ENCODE data around the gene LIN7B. TPM values are rescaled to one million over a fixed set of nuclear protein-coding genes. Genes with fewer than 3 reads are reported as not detected.

LIN7B gene
- total RNA-seq, 1 experiment from 2014 or later, result 1.8 TPM

GRCh38 chr19:49094505-49095482, 19.4 kb upstream of the LIN7B start:
- DNase-seq (ENCODE audit: extremely low read depth, low read depth), result no peak

DNA sequence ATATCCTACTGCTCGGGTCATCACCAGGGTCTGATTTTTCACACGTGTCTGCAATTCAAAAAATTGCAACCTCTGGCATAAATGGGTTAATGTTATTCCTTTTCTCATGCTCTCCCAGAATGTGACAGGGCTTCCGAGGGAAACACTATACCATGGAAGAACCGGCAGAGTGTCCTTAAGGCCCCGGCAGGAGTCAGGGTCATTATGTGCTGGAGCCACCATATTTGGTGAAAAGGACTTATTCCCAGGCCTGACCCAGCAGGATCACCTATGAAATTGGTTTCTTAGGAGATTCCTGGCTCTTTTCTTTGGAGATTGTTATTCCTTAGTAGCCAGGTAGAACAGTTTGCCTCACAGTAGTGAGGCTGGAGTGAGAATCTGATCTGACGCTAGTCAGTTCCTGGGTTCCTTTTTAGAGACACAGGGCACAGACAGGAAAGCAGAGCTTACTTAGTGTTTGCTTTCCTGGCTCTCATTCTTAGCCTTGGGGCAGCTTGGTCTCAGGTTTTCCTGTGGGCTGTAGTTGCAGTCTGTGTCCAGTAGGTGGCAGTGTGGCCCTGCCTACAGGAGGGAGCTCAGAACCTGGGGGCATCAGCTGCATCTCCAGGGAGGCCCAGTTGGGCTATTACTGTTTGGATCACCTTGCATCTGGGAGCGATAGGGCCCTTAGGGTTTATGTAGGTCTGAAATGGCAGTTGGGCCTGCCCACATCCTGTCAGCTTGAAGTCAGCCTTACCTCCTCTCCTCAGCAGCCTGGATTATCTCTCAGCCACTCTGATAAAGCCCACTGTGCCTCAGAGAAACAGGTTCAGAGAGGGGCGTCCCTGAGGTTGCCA, 16.5 kb upstream of the LIN7B start:
- DNase-seq (ENCODE audit: extremely low read depth, low read depth), result peak; percentile 69

DNA sequence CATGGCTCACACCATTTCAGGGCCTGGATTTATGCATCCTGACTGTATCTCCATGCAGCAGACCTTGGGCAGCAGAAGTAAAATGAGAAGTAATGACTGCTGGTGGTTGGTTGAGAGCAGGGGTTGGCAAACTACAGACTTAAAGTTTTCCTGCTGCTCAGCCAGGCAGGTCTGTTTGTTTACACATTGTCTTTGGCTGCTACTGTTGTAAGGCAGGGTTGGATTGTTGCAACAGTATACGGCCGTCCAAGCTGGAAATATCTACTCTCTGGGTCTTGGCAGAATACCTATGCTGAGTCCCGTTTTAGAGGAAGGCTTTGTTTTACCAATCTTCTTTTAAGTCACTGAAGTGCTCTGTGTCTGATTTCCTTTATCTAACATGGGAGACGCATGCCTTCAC, 15.4 kb upstream of the LIN7B start:
- no peak for DNase-seq (ENCODE audit: extremely low read depth, low read depth)

- no peak for DNase-seq (ENCODE audit: extremely low read depth, low read depth)
Observed at GRCh38 chr19:49101160-49101559, 13.0 kb upstream of the LIN7B start.

DNA sequence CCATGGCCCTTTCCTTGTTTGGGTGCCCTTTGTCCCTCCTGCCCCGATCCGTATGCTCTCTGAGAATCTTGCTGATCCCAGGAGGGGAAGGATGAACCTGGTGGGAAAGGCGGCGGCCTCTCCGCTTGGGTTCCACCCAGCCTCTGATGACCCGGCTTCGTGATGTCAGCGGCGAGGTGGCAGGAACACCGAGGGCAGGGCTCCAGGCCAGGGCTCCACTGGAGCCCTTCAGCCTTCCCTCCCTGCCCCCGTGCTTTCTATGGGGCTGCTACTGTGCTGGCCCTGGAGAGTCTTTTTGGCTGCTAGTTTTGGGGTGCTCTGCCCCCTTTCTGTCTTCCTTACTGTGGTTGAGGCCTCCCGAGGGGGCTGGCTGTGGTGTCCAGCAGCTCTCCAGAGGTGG, 11.9 kb upstream of the LIN7B start:
- no peak for DNase-seq (ENCODE audit: extremely low read depth, low read depth)

DNA sequence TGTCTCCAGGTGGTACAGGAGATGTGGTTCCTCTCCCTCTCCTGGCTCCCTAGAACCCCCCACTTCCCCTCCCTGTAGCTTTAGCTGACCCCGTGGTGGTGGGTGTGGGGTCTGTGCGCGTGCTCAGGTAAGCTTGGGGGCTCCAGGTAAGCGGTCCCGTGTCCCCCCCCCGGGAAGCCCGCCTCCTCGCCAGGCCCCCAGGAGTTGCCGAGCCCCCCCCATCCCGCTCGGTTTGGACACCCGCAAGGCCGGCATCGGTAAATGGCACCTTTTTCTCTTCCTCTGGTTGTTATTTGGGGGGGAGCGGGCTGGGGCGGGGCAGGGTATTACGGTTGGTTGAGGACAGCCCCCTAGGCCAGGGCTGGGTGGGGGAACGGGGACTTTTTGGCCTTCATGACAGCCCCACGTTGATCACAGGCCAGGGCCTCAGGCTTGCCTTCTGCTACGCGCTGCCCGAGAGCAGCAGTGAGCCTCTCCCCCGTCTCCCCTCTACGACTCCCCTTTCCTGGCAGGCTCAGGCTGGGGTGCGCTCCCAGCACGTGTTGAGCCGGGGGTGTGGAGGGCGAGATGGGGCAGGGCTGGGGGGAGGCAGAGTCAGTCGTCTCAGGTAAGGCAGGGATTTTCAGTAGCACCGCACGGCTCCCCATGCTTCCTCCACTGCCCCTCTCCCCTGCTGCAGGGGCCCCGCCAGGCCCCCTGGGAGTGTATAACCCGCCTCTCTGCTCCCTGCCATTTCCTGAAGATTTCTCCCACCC, 10.7 kb upstream of the LIN7B start:
- DNase-seq (ENCODE audit: extremely low read depth, low read depth), result no peak

GRCh38 chr19:49104229-49104864, 9.8 kb upstream of the LIN7B start:
- no peak for DNase-seq (ENCODE audit: extremely low read depth, low read depth)

DNA sequence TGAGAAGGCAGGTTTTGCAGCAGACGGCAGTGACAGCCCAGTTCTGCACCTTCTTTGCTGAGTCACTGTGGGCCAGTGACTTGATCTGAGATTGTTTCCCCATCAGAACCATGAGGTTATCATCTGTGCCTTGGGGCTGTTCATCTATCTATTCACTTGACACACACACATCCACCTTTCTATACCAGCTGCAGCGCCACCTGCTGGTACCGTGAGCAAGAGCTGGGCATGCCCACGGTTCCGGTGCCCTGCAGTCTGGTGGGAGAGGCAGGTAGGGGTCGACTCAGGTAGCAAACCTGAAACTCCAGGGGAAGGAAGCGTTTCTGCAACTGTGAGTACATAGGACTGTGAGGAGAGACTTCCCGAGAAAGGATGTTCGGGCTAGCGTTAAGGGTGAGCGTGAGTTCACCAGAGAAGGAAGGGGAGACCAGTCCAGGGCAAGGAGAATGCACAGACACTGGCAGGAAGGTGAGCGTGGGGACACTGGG, 7.5 kb upstream of the LIN7B start:
- DNase-seq (ENCODE audit: extremely low read depth, low read depth), result peak; percentile 58

DNA sequence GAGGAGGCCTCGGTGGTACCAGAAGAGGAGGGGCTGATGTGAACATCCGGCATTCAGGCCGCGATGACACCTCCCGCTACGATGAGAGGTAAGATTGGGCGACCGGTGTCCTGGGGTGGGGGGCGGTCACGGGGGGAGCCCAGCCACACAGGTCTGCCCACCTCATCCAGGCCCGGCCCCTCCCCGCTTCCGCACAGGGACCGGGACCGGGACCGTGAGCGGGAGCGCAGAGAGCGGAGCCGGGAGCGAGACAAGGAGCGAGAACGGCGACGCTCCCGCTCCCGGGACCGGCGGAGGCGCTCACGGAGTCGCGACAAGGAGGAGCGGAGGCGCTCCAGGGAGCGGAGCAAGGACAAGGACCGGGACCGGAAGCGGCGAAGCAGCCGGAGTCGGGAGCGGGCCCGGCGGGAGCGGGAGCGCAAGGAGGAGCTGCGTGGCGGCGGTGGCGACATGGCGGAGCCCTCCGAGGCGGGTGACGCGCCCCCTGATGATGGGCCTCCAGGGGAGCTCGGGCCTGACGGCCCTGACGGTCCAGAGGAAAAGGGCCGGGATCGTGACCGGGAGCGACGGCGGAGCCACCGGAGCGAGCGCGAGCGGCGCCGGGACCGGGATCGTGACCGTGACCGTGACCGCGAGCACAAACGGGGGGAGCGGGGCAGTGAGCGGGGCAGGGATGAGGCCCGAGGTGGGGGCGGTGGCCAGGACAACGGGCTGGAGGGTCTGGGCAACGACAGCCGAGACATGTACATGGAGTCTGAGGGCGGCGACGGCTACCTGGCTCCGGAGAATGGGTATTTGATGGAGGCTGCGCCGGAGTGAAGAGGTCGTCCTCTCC, 6.3 kb upstream of the LIN7B start:
- DNase-seq (ENCODE audit: extremely low read depth, low read depth), result no peak

GRCh38 chr19:49109051-49109450, 5.1 kb upstream of the LIN7B start:
- no peak for DNase-seq (ENCODE audit: extremely low read depth, low read depth)

DNA sequence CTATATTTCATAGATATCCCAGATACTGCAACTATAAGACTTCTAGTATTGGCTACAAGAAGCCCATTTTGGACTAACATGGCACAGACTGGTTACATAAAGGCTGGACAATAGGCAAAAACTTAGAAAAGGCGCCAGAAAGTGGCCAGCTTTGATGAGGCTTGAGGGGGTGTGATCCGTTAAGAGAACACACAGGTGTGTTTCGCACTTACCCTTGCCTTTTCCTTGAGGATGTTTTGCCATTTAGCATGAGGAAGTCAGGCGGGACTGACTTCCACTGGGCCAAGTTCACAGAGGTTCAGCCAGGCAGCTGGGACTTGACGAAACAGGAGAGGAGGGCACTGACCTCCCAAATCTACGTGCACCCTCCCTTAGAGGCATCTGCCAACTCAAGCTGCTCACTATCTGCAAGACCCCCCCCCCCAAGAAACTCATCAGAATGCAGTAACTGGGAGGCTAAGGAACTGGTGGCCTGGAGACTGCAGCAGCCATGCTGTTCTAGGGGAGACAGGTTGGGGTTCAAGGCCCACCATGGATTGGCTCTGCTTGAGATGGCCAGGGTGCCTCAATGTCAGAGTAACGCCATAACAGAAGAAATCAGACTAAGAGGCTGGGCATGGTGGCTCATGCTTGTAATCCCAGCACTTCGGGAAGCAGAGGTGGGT, 4.5 kb upstream of the LIN7B start:
- no peak for DNase-seq (ENCODE audit: extremely low read depth, low read depth)

DNA sequence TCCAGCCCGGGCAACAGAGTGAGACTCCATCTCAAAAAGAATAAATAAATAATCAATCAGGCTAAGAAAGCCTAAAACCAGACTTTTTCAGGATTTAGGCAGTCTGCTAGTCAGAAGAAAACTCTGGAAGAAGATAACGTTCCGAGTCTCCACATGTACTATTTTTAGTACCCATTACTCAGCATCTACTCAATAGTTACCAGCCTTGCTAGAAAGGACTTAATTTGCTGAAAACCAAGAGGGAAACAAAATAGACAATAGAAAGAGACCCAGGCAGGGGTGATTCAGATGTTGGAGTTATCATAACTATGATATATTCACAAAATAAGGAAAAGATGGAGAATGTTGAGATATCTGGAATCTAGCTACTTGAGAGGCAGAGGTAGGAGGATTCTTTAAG, 3.6 kb upstream of the LIN7B start:
- DNase-seq (ENCODE audit: extremely low read depth, low read depth), result no peak

DNA sequence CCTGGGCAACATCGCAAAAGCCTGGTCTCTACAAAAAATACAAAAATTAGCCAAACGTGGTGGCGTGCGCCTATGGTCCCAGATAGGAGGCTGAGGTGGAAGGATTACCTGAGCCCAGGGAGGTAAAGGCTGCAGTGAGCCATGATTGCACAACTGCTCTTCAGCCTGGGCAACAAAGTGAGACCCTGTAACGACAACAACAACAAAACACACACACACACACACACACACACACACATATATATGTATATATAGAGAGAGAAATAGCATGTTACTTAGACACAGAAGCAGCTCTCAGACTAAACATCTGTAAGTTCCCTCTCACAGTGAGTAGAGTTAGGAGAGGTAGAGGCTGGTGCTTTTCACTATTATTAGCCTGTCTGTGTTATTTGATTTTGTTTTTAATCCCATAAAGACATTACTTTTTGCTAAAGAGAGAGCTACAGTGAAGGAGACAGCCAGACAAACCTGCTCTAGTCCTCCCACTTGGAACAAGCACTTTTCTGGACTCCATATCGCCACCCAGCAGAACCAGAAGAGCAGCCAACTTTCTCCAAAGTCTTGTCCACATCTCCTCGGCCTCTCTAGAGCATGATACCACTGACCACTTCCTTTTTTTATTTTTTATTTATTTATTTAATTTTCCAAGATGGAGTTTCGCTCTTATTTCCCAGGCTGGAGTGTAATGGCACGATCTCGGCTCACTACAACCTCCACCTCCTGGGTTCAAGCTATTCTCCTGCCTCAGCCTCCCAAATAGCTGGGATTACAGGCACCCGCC, 2.8 kb upstream of the LIN7B start:
- DNase-seq (ENCODE audit: extremely low read depth, low read depth), result no peak

DNA sequence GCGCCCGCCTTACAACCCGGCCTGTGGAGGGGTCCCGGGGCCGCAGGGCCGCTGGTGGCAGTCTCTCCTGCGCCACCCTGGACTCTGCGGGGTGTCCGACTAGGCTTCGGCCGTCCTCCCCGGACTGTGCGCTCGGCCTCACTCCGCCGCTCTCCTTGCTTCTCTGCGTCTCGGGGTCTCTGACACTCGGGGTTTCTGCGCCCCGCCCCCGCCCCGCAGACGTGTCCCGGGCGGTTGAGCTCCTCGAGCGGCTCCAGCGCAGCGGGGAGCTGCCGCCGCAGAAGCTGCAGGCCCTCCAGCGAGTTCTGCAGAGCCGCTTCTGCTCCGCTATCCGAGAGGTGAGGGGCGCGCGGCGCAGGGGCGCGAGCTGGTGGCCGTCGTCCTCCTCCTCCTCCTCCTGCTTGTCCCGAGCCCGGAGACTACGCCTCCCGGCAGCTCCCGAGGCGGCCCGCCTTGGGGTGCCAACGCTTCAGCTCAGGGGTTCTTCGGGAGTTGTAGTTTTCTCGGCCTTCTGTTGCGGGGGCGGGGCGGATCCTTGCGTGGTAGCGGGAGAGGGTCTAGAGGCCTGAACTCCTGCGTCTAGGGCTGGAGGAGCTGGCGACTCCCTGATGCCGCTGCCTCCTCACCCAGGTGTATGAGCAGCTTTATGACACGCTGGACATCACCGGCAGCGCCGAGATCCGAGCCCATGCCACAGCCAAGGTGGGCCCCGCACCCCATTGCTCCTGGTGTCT, 627 bp downstream of the LIN7B start:
- no peak for DNase-seq (ENCODE audit: extremely low read depth, low read depth)

DNA sequence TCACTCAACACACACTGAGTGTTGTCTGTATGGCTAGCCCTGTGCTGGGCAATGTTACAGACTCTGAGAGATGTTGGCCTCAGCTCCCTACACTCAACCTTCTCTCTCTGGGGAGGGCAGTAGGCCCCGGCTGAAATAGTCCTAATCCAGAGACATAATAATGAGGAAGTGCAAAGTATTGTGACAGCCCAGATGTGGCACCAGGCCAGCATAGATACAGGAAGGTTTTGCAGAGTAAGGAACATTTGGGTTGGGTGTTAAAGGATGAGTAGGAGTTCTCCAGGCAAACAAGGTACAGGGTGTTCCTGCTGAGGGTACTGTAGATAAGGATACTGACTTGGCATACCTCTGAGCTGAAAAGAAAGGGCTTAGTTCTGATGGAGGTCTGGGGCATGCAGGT, 2.4 kb downstream of the LIN7B start:
- no peak for DNase-seq (ENCODE audit: extremely low read depth, low read depth)

GRCh38 chr19:49117677-49118564, 3.8 kb downstream of the LIN7B start:
- DNase-seq (ENCODE audit: extremely low read depth, low read depth), result no peak
